GM23248 (cell line): ENCODE data around the gene FAM174C.

ENCODE experiments used
- EZH2 ChIP-seq: fragments of 200-600 bp; sonication (generic); IDR thresholded peaks from 2 replicates; pipeline ENCODE4 v1.6.1; 2018; ENCODE audit warnings: antibody characterized with exemption, mild to moderate bottlenecking; ENCODE audit not compliant: insufficient read depth, poor library complexity, severe bottlenecking
- EZH2phosphoT487 ChIP-seq: fragments of 200-600 bp; sonication (generic); IDR thresholded peaks from 2 replicates; pipeline ENCODE4 v1.6.1; 2018; ENCODE audit warnings: antibody characterized with exemption, moderate library complexity, mild to moderate bottlenecking, low read depth; ENCODE audit not compliant: insufficient read depth

GRCh38 chr19:1229924-1230782 is 45.2 kb upstream of the FAM174C start:
- TF ChIP-seq EZH2phosphoT487 (no peak), EZH2 (no peak)
